T-helper 2 cell treated with Interferon-gamma antibody and Interleukin-4, amounts not matched to agents 5 μg/mL and 100 μg/mL, for 36 hours (primary cell): ENCODE measurements around the gene ZFAND6.
"Not testable (repeated sequence)": the region's sequence is repeated elsewhere in the genome, so short reads cannot be mapped to it uniquely, and the experiment has no call there.

Experiments
- DNase-seq: peaks from one replicate; pipeline ENCODE4 v3.0.0; 2021; ENCODE audit warnings: low spot score
- H3K27ac Mint-ChIP-seq: one replicate; pipeline ENCODE4 v1.8.0; 2021; ENCODE audit warnings: mild to moderate bottlenecking, mixed read lengths
- H3K27me3 Mint-ChIP-seq: one replicate; pipeline ENCODE4 v1.8.0; 2021; ENCODE audit warnings: low read depth, mixed read lengths
- H3K36me3 Mint-ChIP-seq: one replicate; pipeline ENCODE4 v1.8.0; 2021; ENCODE audit warnings: low read depth, mixed read lengths
- H3K4me1 Mint-ChIP-seq: one replicate; pipeline ENCODE4 v1.8.0; 2021; ENCODE audit warnings: low read depth, mixed read lengths
- H3K4me3 Mint-ChIP-seq: one replicate; pipeline ENCODE4 v1.8.0; 2022; ENCODE audit warnings: mild to moderate bottlenecking, moderate library complexity, mixed read lengths
- H3K9me3 Mint-ChIP-seq: one replicate; pipeline ENCODE4 v1.8.0; 2021; ENCODE audit warnings: mixed read lengths

Gene ZFAND6

GRCh38 chr15:80028937-80029336, 30.5 kb upstream of the ZFAND6 start:
- Mint-ChIP-seq H3K36me3 (peaks cover 3% of the 10 kb centered on the region), H3K9me3 (no peaks in the 10 kb centered on the region), H3K4me1 (peaks cover 36% of the 10 kb centered on the region), H3K27me3 (no peaks in the 10 kb centered on the region), H3K4me3 (no peak overlapping the region), H3K27ac (no peak overlapping the region)
- no peak for DNase-seq

DNA sequence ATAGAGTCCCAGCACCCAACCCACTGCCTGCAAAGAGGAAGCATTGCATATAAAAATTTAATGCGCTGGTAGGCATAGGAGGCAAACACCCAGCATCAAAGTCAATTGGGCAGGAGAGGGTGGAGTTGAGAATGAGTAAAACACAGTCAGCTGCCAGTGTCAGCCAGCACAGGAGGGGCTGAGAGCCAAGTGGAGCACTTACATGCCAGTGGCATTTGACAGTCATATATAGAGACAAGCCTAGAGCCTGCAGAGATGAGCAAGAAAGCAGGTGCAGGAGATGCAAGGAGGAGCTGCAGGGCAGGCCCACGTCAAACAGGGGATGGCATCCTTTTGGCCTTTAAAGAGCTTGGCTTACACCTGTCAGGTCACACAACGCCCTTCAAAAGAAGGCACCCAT, 27.6 kb upstream of the ZFAND6 start:
- no peak for DNase-seq
- peak overlapping the region; percentile 70 for H3K27ac Mint-ChIP-seq

GRCh38 chr15:80034629-80035028, 24.8 kb upstream of the ZFAND6 start:
- no peak for DNase-seq
- Mint-ChIP-seq H3K9me3 (no peaks in the 10 kb centered on the region), H3K36me3 (peaks cover 3% of the 10 kb centered on the region), H3K27ac (no peak overlapping the region), H3K27me3 (no peaks in the 10 kb centered on the region), H3K4me3 (no peak overlapping the region), H3K4me1 (peaks cover 30% of the 10 kb centered on the region)

More for the DNA sequence above, 27.6 kb upstream of the ZFAND6 start:
- no peaks in the 10 kb centered on the region for H3K27me3 Mint-ChIP-seq
- H3K4me3 Mint-ChIP-seq, result peak overlapping the region; percentile 45
- no peaks in the 10 kb centered on the region for H3K9me3 Mint-ChIP-seq
- H3K36me3 Mint-ChIP-seq, result peaks cover 3% of the 10 kb centered on the region
- peaks cover 33% of the 10 kb centered on the region for H3K4me1 Mint-ChIP-seq

- no peak for DNase-seq
Measured at GRCh38 chr15:80036071-80036470, 23.4 kb upstream of the ZFAND6 start.

GRCh38 chr15:80041494-80042253, 17.8 kb upstream of the ZFAND6 start:
- Mint-ChIP-seq H3K9me3 (no peaks in the 10 kb centered on the region), H3K27me3 (peaks cover 3% of the 10 kb centered on the region), H3K36me3 (no peaks in the 10 kb centered on the region), H3K4me1 (no peaks in the 10 kb centered on the region), H3K27ac (no peak overlapping the region), H3K4me3 (no peak overlapping the region)
- DNase-seq, result no peak

More at GRCh38 chr15:80036071-80036470, 23.4 kb upstream of the ZFAND6 start:
- no peaks in the 10 kb centered on the region for H3K27me3 Mint-ChIP-seq
- H3K4me1 Mint-ChIP-seq, result peaks cover 30% of the 10 kb centered on the region
- H3K27ac Mint-ChIP-seq, result no peak overlapping the region
- H3K36me3 Mint-ChIP-seq, result peaks cover 3% of the 10 kb centered on the region
- no peaks in the 10 kb centered on the region for H3K9me3 Mint-ChIP-seq
- no peak overlapping the region for H3K4me3 Mint-ChIP-seq

DNA sequence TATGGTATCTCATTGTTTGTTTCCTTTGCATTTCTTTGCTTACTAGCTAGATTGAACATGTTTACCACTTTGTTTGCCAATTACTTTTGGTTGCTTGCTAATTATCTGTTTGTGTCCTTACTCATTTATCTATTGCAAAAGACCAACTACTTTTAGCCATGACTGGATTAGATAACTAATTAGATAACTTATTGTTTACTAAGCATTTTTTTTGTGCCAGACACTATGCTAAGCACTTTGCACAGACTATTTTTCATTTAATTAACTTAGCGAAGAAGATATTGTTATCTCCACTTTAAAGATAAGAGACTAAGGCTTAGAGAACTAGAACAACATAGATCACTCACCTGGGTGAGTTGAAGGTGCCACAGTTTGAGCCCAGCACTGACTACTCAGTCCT, 16.9 kb upstream of the ZFAND6 start:
- Mint-ChIP-seq H3K27ac (no peak overlapping the region), H3K4me3 (no peak overlapping the region), H3K4me1 (no peaks in the 10 kb centered on the region), H3K9me3 (no peaks in the 10 kb centered on the region), H3K27me3 (peaks cover 6% of the 10 kb centered on the region), H3K36me3 (no peaks in the 10 kb centered on the region)
- no peak for DNase-seq

DNA sequence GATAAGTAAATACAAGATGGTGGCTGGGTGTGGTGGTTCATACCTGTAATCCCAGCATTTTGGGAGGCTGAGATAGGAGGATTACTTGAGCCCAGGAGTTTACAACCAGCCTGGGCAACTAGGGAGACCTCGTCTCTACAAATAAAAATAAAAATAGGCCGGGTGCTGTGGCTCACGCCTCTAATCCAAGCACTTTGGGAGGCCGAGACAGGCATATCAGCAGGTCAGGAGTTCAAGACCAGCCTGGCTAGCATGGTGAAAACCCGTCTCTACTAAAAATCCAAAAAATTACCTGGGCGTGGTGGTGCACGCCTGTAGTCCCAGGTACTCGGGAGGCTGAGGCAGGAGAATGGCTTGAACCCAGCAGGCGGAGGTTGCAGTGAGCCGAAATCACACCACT, 14.3 kb upstream of the ZFAND6 start:
- not testable (repeated sequence) for H3K36me3 Mint-ChIP-seq, DNase-seq, H3K4me3 Mint-ChIP-seq, H3K27ac Mint-ChIP-seq, H3K4me1 Mint-ChIP-seq, H3K9me3 Mint-ChIP-seq
- H3K27me3 Mint-ChIP-seq, result peaks cover 11% of the 10 kb centered on the region

DNA sequence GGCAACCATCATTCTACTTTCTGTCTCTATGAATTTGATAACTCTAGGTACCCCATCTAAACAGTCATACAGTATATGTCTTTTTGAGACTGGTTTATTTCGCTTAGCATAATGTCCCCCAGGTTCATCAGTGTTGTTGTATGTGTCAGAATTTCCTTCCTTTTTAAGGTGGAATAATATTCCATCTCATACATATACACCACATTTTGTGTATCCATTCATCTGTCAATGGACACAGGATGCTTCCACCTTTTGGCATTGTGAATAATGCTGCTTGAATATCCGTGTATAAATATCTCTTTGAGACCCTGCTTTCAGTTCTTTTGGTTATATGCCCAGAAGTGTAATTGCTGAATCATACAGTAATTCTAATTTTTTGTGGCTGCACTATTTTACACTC, 10.4 kb upstream of the ZFAND6 start:
- peaks cover 3% of the 10 kb centered on the region for H3K4me1 Mint-ChIP-seq
- DNase-seq, result no peak
- no peaks in the 10 kb centered on the region for H3K9me3 Mint-ChIP-seq
- no peak overlapping the region for H3K4me3 Mint-ChIP-seq
- H3K36me3 Mint-ChIP-seq, result no peaks in the 10 kb centered on the region
- no peak overlapping the region for H3K27ac Mint-ChIP-seq
- peaks cover 8% of the 10 kb centered on the region for H3K27me3 Mint-ChIP-seq

DNA sequence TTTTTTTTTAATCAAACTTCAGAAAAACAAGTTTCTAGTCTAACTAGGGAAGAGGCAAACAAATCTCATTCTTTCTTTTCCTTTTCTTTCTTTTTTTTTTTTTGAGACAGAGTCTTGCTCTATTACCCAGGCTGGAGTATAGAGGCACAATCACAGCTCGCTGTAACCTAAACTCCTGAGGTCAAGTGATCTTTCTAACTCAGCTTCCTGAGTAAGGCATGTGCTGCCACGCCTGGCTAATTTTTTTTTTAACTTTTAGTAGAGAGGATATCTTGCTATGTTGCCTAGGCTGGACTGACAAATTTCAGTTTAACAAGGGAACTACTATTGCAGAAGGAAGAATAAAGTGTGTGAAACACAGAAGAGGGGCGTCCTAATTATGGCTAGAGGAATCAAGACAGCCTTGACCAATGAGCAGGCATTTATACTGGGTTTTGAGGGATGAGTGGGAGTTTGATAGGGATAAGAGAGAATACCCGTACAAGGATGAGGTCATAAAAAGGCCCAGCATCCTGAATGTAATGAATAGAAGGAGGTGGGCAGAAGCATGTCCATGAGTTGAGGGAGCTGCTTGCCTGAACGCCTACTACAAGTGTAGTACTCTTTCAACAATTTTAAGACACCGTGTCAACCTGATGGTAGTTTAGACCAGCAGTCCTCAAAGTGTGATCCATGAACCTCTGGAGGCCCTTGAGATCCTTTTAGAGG, 6.7 kb upstream of the ZFAND6 start:
- Mint-ChIP-seq H3K27me3 (peaks cover 3% of the 10 kb centered on the region), H3K9me3 (no peaks in the 10 kb centered on the region), H3K4me1 (peaks cover 9% of the 10 kb centered on the region), H3K27ac (no peak overlapping the region), H3K36me3 (no peaks in the 10 kb centered on the region), H3K4me3 (no peak overlapping the region)
- DNase-seq, result no peak

DNA sequence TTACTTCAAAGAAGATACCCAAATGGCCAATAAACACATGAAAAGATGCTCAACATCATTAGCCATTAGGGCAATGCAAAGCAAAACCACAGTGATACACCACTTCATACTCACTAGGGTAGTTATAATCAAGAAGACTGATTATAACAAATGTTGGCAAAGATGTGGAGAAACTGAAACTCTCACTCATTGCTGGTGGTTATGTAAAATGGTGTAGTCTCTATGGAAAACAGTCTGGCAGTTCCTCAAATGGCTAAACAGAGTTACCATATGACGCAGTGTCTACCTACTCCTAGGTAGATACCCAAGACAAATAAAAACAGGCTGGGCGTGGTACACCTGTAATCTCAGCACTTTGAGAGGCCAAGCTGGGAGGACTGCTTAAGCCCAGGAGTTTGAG, 3.5 kb upstream of the ZFAND6 start:
- H3K9me3 Mint-ChIP-seq, result no peaks in the 10 kb centered on the region
- H3K36me3 Mint-ChIP-seq, result no peaks in the 10 kb centered on the region
- H3K4me1 Mint-ChIP-seq, result peaks cover 18% of the 10 kb centered on the region
- no peak overlapping the region for H3K27ac Mint-ChIP-seq
- DNase-seq, result no peak
- peaks cover 4% of the 10 kb centered on the region for H3K27me3 Mint-ChIP-seq
- H3K4me3 Mint-ChIP-seq, result no peak overlapping the region

GRCh38 chr15:80058044-80058443, 1.4 kb upstream of the ZFAND6 start:
- DNase-seq, result no peak
- H3K27ac Mint-ChIP-seq, result peak overlapping the region; percentile 62

GRCh38 chr15:80059786-80060355, 395 bp downstream of the ZFAND6 start:
- DNase-seq, result peak; percentile 80
- peaks cover 32% of the 10 kb centered on the region for H3K4me1 Mint-ChIP-seq
- H3K27ac Mint-ChIP-seq, result peak overlapping the region; percentile 94
- H3K4me3 Mint-ChIP-seq, result peak overlapping the region; percentile 93
- peaks cover 4% of the 10 kb centered on the region for H3K27me3 Mint-ChIP-seq
- H3K9me3 Mint-ChIP-seq, result no peaks in the 10 kb centered on the region
- no peaks in the 10 kb centered on the region for H3K36me3 Mint-ChIP-seq

More at GRCh38 chr15:80058044-80058443, 1.4 kb upstream of the ZFAND6 start:
- Mint-ChIP-seq H3K36me3 (no peaks in the 10 kb centered on the region), H3K4me3 (peak overlapping the region; percentile 70), H3K9me3 (no peaks in the 10 kb centered on the region), H3K27me3 (peaks cover 4% of the 10 kb centered on the region), H3K4me1 (peaks cover 32% of the 10 kb centered on the region)

GRCh38 chr15:80060356-80061006, 1.0 kb downstream of the ZFAND6 start:
- H3K27me3 Mint-ChIP-seq, result peaks cover 4% of the 10 kb centered on the region
- peak; percentile 21 for DNase-seq
- no peaks in the 10 kb centered on the region for H3K36me3 Mint-ChIP-seq
- H3K27ac Mint-ChIP-seq, result peak overlapping the region; percentile 93
- H3K4me3 Mint-ChIP-seq, result peak overlapping the region; percentile 89
- no peaks in the 10 kb centered on the region for H3K9me3 Mint-ChIP-seq
- peaks cover 35% of the 10 kb centered on the region for H3K4me1 Mint-ChIP-seq

DNA sequence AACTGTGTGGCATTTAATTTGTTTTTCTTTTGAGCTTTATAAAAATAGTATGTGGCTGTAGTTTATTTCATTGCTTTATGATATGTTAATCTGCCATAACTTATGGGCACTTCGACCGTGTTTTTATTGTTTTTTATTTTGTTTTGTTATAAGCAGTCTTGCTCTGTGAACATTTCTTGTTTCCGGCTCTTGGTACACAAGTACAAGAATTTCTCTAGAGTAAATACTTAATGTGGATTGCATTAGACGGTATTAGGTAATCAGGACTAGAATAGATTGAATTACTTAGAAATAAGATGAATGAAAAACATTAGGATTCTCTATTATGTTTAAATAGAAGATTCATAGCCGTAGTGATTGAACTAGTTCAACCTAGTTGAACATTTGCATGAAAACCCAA, 2.1 kb downstream of the ZFAND6 start:
- H3K36me3 Mint-ChIP-seq, result no peaks in the 10 kb centered on the region
- H3K27me3 Mint-ChIP-seq, result peaks cover 4% of the 10 kb centered on the region
- H3K4me3 Mint-ChIP-seq, result peak overlapping the region; percentile 89
- peaks cover 35% of the 10 kb centered on the region for H3K4me1 Mint-ChIP-seq
- no peak for DNase-seq
- peak overlapping the region; percentile 12 for H3K27ac Mint-ChIP-seq
- no peaks in the 10 kb centered on the region for H3K9me3 Mint-ChIP-seq
